ENCODE results near the gene FYB2. TPM values are rescaled to one million over a fixed set of nuclear protein-coding genes. Genes with fewer than 3 reads are reported as not detected.

The FYB2 gene
- polyA plus RNA-seq, 2 donors = 0.24 to 2.0 TPM

GRCh38 chr1:56754708-56755479 is 64.3 kb downstream of the FYB2 start:
- Histone ChIP-seq H3K27me3 (ENCODE audit: control insufficient read depth in 1 of 2, insufficient read depth in 2 of 2, low read length in 2 of 2) (no peaks in the 10 kb centered on the region), H3K4me1 (ENCODE audit: control insufficient read depth in 2 of 2, insufficient read depth in 2 of 2, low read length in 1 of 2) (no peaks in the 10 kb centered on the region), H3K27ac (ENCODE audit: low read depth in 2 of 2, low read length in 1 of 2) (no peak overlapping the region), H3K36me3 (ENCODE audit: control insufficient read depth in 2 of 2, insufficient read depth in 2 of 2, low read length in 1 of 2) (no peaks in the 10 kb centered on the region), H3K9me3 (ENCODE audit: control insufficient read depth in 2 of 2, insufficient read depth in 1 of 2, low read depth in 1 of 2, low read length in 1 of 2) (no peaks in the 10 kb centered on the region), H3K4me3 (ENCODE audit: low read depth in 1 of 2, low read length in 2 of 2) (no peak overlapping the region)
- 48 to 59% methylated on average over 1 of the region's 1 CpG for WGBS, 2 donors

DNA sequence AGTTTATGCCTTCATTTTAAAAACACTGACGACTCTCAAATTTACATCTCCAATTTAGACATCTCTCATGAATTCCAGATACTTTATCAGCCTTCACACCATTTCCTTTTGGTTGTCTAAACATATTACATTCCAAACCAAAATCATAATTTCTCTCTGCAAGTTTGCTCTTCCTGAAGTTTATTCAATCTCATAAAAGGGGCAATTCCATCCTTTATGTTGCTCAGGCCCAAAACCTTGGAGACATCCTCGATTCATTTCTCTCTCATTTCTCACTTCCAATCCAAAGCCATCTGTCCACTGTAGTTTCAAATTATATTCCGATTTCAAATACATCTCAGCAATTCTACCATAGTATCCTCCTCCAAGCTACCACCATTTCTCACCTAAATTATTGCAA is 74.0 kb downstream of the FYB2 start:
- H3K36me3 ChIP-seq (ENCODE audit: control insufficient read depth in 2 of 2, insufficient read depth in 2 of 2, low read length in 1 of 2) = no peaks in the 10 kb centered on the region

DNA sequence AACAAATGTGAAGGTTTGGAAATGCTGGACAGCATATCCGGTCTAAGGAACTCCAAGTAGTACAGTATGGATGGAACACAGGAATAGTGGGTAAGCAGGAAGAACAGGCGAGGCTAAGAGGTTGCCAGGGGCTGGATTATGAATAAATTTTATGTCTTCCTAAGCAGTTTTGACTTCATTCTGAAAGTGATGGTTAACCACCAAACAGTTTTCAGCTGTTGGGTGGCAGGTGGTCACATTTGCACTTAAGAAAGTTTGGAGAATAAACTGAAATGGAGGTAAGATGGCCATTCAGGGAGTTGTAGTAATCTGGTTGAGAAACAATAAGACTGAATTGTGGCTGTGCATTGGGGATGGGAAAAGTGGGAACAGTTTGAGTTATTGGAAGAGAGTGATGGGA is 90.2 kb downstream of the FYB2 start:
- Histone ChIP-seq H3K27me3 (ENCODE audit: control insufficient read depth in 1 of 2, insufficient read depth in 2 of 2, low read length in 2 of 2) (no peaks in the 10 kb centered on the region), H3K27ac (ENCODE audit: low read depth in 2 of 2, low read length in 1 of 2) (no peak overlapping the region), H3K36me3 (ENCODE audit: control insufficient read depth in 2 of 2, insufficient read depth in 2 of 2, low read length in 1 of 2) (no peaks in the 10 kb centered on the region), H3K4me1 (ENCODE audit: control insufficient read depth in 2 of 2, insufficient read depth in 2 of 2, low read length in 1 of 2) (no peaks in the 10 kb centered on the region), H3K4me3 (ENCODE audit: low read depth in 1 of 2, low read length in 2 of 2) (no peak overlapping the region), H3K9me3 (ENCODE audit: control insufficient read depth in 2 of 2, insufficient read depth in 1 of 2, low read depth in 1 of 2, low read length in 1 of 2) (no peaks in the 10 kb centered on the region)
- 77% methylated on average over 2 of the region's 2 CpGs for WGBS, 2 donors

More for the DNA sequence above, 74.0 kb downstream of the FYB2 start:
- WGBS, 2 donors = 75 to 78% methylated on average over 3 of the region's 3 CpGs
- H3K27ac ChIP-seq (ENCODE audit: low read depth in 2 of 2, low read length in 1 of 2) = no peak overlapping the region
- H3K4me1 ChIP-seq (ENCODE audit: control insufficient read depth in 2 of 2, insufficient read depth in 2 of 2, low read length in 1 of 2) = no peaks in the 10 kb centered on the region
- H3K4me3 ChIP-seq (ENCODE audit: low read depth in 1 of 2, low read length in 2 of 2) = no peak overlapping the region
- H3K9me3 ChIP-seq (ENCODE audit: control insufficient read depth in 2 of 2, insufficient read depth in 1 of 2, low read depth in 1 of 2, low read length in 1 of 2) = no peaks in the 10 kb centered on the region
- no peaks in the 10 kb centered on the region for H3K27me3 ChIP-seq (ENCODE audit: control insufficient read depth in 1 of 2, insufficient read depth in 2 of 2, low read length in 2 of 2)

DNA sequence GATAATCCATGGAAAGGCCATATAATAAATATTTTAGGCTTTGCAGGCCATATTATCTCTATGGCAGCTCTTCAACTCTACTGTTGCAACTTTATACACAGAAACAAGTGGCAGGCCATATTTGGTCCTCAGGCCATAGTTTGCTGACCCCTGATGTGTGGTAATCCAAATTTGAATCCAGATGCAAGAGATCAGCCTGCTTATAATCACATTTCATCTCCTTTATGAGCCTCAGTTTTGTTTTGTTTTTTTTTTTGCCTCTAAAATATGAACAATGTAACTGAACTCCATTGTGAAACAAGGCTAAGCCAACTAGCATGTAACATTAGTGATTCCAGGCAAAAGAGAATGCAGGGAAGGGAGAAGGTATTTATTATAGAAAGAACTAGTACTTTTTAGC is 92.5 kb downstream of the FYB2 start:
- Histone ChIP-seq H3K36me3 (ENCODE audit: control insufficient read depth in 2 of 2, insufficient read depth in 2 of 2, low read length in 1 of 2) (no peaks in the 10 kb centered on the region), H3K4me3 (ENCODE audit: low read depth in 1 of 2, low read length in 2 of 2) (no peak overlapping the region), H3K27me3 (ENCODE audit: control insufficient read depth in 1 of 2, insufficient read depth in 2 of 2, low read length in 2 of 2) (no peaks in the 10 kb centered on the region), H3K27ac (ENCODE audit: low read depth in 2 of 2, low read length in 1 of 2) (no peak overlapping the region), H3K4me1 (ENCODE audit: control insufficient read depth in 2 of 2, insufficient read depth in 2 of 2, low read length in 1 of 2) (no peaks in the 10 kb centered on the region), H3K9me3 (ENCODE audit: control insufficient read depth in 2 of 2, insufficient read depth in 1 of 2, low read depth in 1 of 2, low read length in 1 of 2) (no peaks in the 10 kb centered on the region)

GRCh38 chr1:56719171-56719570 is 100.0 kb downstream of the FYB2 start:
- H3K4me3 ChIP-seq (ENCODE audit: low read depth in 1 of 2, low read length in 2 of 2) = no peak overlapping the region
- 60 to 62% methylated on average over 1 of the region's 1 CpG for WGBS, 2 donors
- H3K27ac ChIP-seq (ENCODE audit: low read depth in 2 of 2, low read length in 1 of 2) = no peak overlapping the region
- H3K4me1 ChIP-seq (ENCODE audit: control insufficient read depth in 2 of 2, insufficient read depth in 2 of 2, low read length in 1 of 2) = no peaks in the 10 kb centered on the region
- H3K9me3 ChIP-seq (ENCODE audit: control insufficient read depth in 2 of 2, insufficient read depth in 1 of 2, low read depth in 1 of 2, low read length in 1 of 2) = no peaks in the 10 kb centered on the region
- no peaks in the 10 kb centered on the region for H3K36me3 ChIP-seq (ENCODE audit: control insufficient read depth in 2 of 2, insufficient read depth in 2 of 2, low read length in 1 of 2)
- H3K27me3 ChIP-seq (ENCODE audit: control insufficient read depth in 1 of 2, insufficient read depth in 2 of 2, low read length in 2 of 2) = peaks cover 0 to 2% of the 10 kb centered on the region in 2 donors

GRCh38 chr1:56715156-56715555 is 104.0 kb downstream of the FYB2 start:
- H3K4me3 ChIP-seq (ENCODE audit: low read depth in 1 of 2, low read length in 2 of 2) = no peak overlapping the region
- no peaks in the 10 kb centered on the region for H3K36me3 ChIP-seq (ENCODE audit: control insufficient read depth in 2 of 2, insufficient read depth in 2 of 2, low read length in 1 of 2)
- H3K27ac ChIP-seq (ENCODE audit: low read depth in 2 of 2, low read length in 1 of 2) = no peak overlapping the region
- 44 to 58% methylated on average over 1 of the region's 1 CpG for WGBS, 2 donors
- no peaks in the 10 kb centered on the region for H3K27me3 ChIP-seq (ENCODE audit: control insufficient read depth in 1 of 2, insufficient read depth in 2 of 2, low read length in 2 of 2)
- H3K4me1 ChIP-seq (ENCODE audit: control insufficient read depth in 2 of 2, insufficient read depth in 2 of 2, low read length in 1 of 2) = no peaks in the 10 kb centered on the region
- H3K9me3 ChIP-seq (ENCODE audit: control insufficient read depth in 2 of 2, insufficient read depth in 1 of 2, low read depth in 1 of 2, low read length in 1 of 2) = no peaks in the 10 kb centered on the region

GRCh38 chr1:56713112-56713511 is 106.1 kb downstream of the FYB2 start:
- H3K9me3 ChIP-seq (ENCODE audit: control insufficient read depth in 2 of 2, insufficient read depth in 1 of 2, low read depth in 1 of 2, low read length in 1 of 2) = no peaks in the 10 kb centered on the region
- H3K4me3 ChIP-seq (ENCODE audit: low read depth in 1 of 2, low read length in 2 of 2) = no peak overlapping the region
- no peak overlapping the region for H3K27ac ChIP-seq (ENCODE audit: low read depth in 2 of 2, low read length in 1 of 2)
- H3K27me3 ChIP-seq (ENCODE audit: control insufficient read depth in 1 of 2, insufficient read depth in 2 of 2, low read length in 2 of 2) = no peaks in the 10 kb centered on the region
- no peaks in the 10 kb centered on the region for H3K4me1 ChIP-seq (ENCODE audit: control insufficient read depth in 2 of 2, insufficient read depth in 2 of 2, low read length in 1 of 2)
- WGBS, 2 donors = 80 to 85% methylated on average over 1 of the region's 1 CpG
- H3K36me3 ChIP-seq (ENCODE audit: control insufficient read depth in 2 of 2, insufficient read depth in 2 of 2, low read length in 1 of 2) = no peaks in the 10 kb centered on the region

DNA sequence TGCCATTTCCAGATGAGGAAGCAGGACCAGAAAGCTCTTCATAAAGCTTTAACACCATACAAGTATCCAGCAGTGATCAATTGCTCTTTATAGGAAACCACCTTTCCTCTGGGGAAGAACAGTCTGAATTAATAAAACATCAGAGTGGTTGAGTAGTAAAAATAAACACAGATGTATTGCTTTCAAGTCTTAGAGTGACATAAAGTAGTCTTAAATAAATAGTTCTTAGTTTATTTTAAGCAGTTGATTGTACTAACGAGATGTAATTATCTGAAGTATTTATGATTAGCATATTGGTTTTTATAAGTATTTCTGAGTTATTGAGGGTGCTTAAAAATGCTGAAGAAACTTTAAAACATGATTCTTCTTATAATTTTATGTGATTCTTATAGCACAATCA is 107.1 kb downstream of the FYB2 start:
- H3K27me3 ChIP-seq (ENCODE audit: control insufficient read depth in 1 of 2, insufficient read depth in 2 of 2, low read length in 2 of 2) = no peaks in the 10 kb centered on the region
- no peak overlapping the region for H3K27ac ChIP-seq (ENCODE audit: low read depth in 2 of 2, low read length in 1 of 2)
- H3K9me3 ChIP-seq (ENCODE audit: control insufficient read depth in 2 of 2, insufficient read depth in 1 of 2, low read depth in 1 of 2, low read length in 1 of 2) = no peaks in the 10 kb centered on the region
- H3K36me3 ChIP-seq (ENCODE audit: control insufficient read depth in 2 of 2, insufficient read depth in 2 of 2, low read length in 1 of 2) = no peaks in the 10 kb centered on the region
- no peak overlapping the region for H3K4me3 ChIP-seq (ENCODE audit: low read depth in 1 of 2, low read length in 2 of 2)
- H3K4me1 ChIP-seq (ENCODE audit: control insufficient read depth in 2 of 2, insufficient read depth in 2 of 2, low read length in 1 of 2) = no peaks in the 10 kb centered on the region
- 63 to 79% methylated on average over 1 of the region's 1 CpG for WGBS, 2 donors

- Histone ChIP-seq H3K4me1 (ENCODE audit: control insufficient read depth in 2 of 2, insufficient read depth in 2 of 2, low read length in 1 of 2) (no peaks in the 10 kb centered on the region), H3K4me3 (ENCODE audit: low read depth in 1 of 2, low read length in 2 of 2) (no peak overlapping the region), H3K36me3 (ENCODE audit: control insufficient read depth in 2 of 2, insufficient read depth in 2 of 2, low read length in 1 of 2) (no peaks in the 10 kb centered on the region), H3K27me3 (ENCODE audit: control insufficient read depth in 1 of 2, insufficient read depth in 2 of 2, low read length in 2 of 2) (no peaks in the 10 kb centered on the region), H3K27ac (ENCODE audit: low read depth in 2 of 2, low read length in 1 of 2) (no peak overlapping the region), H3K9me3 (ENCODE audit: control insufficient read depth in 2 of 2, insufficient read depth in 1 of 2, low read depth in 1 of 2, low read length in 1 of 2) (no peaks in the 10 kb centered on the region)
Measured at GRCh38 chr1:56710646-56711045, 108.6 kb downstream of the FYB2 start.

DNA sequence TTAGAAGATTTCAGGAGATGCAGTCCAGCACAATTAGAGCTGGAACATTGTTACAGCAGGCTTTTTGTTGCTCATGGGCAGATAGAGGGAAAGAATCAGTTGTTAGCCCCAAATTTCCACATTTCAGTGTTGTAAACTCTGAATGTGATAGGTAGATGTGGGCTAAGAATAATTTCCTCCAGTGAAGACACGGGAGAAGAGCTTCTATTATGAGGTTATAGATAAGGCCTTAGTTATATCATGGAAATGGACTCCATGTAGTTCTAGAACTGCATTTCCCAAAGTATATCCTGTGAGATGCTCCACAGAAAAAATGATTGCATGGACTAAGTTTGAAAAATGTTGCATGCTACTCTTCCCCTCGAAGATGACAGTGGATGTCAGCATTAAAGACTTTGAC is 109.2 kb downstream of the FYB2 start:
- no peak overlapping the region for H3K4me3 ChIP-seq (ENCODE audit: low read depth in 1 of 2, low read length in 2 of 2)

More for the DNA sequence above, 109.2 kb downstream of the FYB2 start:
- no peaks in the 10 kb centered on the region for H3K4me1 ChIP-seq (ENCODE audit: control insufficient read depth in 2 of 2, insufficient read depth in 2 of 2, low read length in 1 of 2)
- H3K9me3 ChIP-seq (ENCODE audit: control insufficient read depth in 2 of 2, insufficient read depth in 1 of 2, low read depth in 1 of 2, low read length in 1 of 2) = no peaks in the 10 kb centered on the region
- H3K27me3 ChIP-seq (ENCODE audit: control insufficient read depth in 1 of 2, insufficient read depth in 2 of 2, low read length in 2 of 2) = no peaks in the 10 kb centered on the region
- WGBS, 2 donors = 50 to 57% methylated on average over 2 of the region's 2 CpGs
- H3K36me3 ChIP-seq (ENCODE audit: control insufficient read depth in 2 of 2, insufficient read depth in 2 of 2, low read length in 1 of 2) = no peaks in the 10 kb centered on the region
- H3K27ac ChIP-seq (ENCODE audit: low read depth in 2 of 2, low read length in 1 of 2) = no peak overlapping the region
